ENCODE measurements around the gene RALGAPB. TPM values are rescaled to one million over a fixed set of nuclear protein-coding genes. Genes with fewer than 3 reads are reported as not detected.
A peak's percentile ranks its signal among the peaks of the same experiment; 100 is the strongest.

The RALGAPB gene
- total and polyA plus RNA-seq, 2 of the 13 experiments (the other 11 are each of a cell fraction or from before 2014, with no cell fraction given) = 17.6 to 30.6 TPM

GRCh38 chr20:38585404-38586180 is 112.9 kb downstream of the RALGAPB start (continued):
- no peak for TF ChIP-seq GATA4 (IDR thresholded peaks at IDR 0.05; ENCODE audit: borderline replicate concordance, low read depth)
- no peak for TF ChIP-seq SUZ12 (IDR thresholded peaks at IDR 0.05; ENCODE audit: low read depth, low read length)
- TF ChIP-seq FOXJ3 (CRISPR knock-in tag; IDR thresholded peaks at IDR 0.05; ENCODE audit: borderline replicate concordance) = peak; percentile 86; the same call in 1 of the 2 replicates
- no peak for TF ChIP-seq SRSF9 (IDR thresholded peaks at IDR 0.05; ENCODE audit: borderline replicate concordance, insufficient read depth, low read depth, low read length, poor library complexity, severe bottlenecking)
- TF ChIP-seq ZNF34 (CRISPR knock-in tag; IDR thresholded peaks at IDR 0.05; ENCODE audit: borderline replicate concordance) = peak; percentile 83; the same call in 1 of the 2 replicates
- TF ChIP-seq ZHX1 (CRISPR knock-in tag; IDR thresholded peaks at IDR 0.05; ENCODE audit: low read depth) = 0 out of 2 replicates have a peak, but pooled peaks have one; percentile 51
- peak; percentile 84 for TF ChIP-seq ZMYM4 (CRISPR knock-in tag; IDR thresholded peaks at IDR 0.05)
- TF ChIP-seq KIAA2018 (CRISPR knock-in tag; IDR thresholded peaks at IDR 0.05; ENCODE audit: borderline replicate concordance) = no peak
- TF ChIP-seq ZNF724P (CRISPR knock-in tag; IDR thresholded peaks at IDR 0.05; ENCODE audit: borderline replicate concordance) = no peak; the same call in 1 of the 2 replicates
- TF ChIP-seq ZBTB4 (CRISPR knock-in tag; IDR thresholded peaks at IDR 0.05; ENCODE audit: borderline replicate concordance) = peak; percentile 90; the same call in 1 of the 2 replicates
- no peak for TF ChIP-seq CENPBD1 (CRISPR knock-in tag; IDR thresholded peaks at IDR 0.05; ENCODE audit: borderline replicate concordance, low read depth)
- TF ChIP-seq ZSCAN29 (CRISPR knock-in tag; conservative IDR thresholded peaks at IDR 0.05) = peak; percentile 89
